Smooth muscle cell (in vitro differentiated cells): ENCODE measurements around the gene MICAL2. TPM values are rescaled to one million over a fixed set of nuclear protein-coding genes. Genes with fewer than 3 reads are reported as not detected.

Experiments
- DNase-seq: peaks from one replicate; lab custom pipeline; 2025; ENCODE audit not compliant: unreplicated experiment; lab: John Stamatoyannopoulos, UW
- H2AFZ ChIP-seq: fragments of 200-600 bp; sonication (generic); 2 replicates; pipeline ENCODE4 v1.6.0; 2016; ENCODE audit warnings: antibody characterized with exemption, low read depth, mild to moderate bottlenecking
- H3F3A ChIP-seq: fragments of 200-600 bp; sonication (generic); 2 replicates; pipeline ENCODE4 v1.6.0; 2017; ENCODE audit warnings: antibody characterized with exemption, low read depth
- H3K27ac ChIP-seq: fragments of 200-600 bp; sonication (generic); 2 replicates; pipeline ENCODE4 v1.5.1; 2016; ENCODE audit warnings: low read depth, mild to moderate bottlenecking
- H3K27me3 ChIP-seq: fragments of 200-600 bp; sonication (generic); 2 replicates; pipeline ENCODE4 v1.6.1; 2016; ENCODE audit warnings: low read depth, mild to moderate bottlenecking
- H3K36me3 ChIP-seq: fragments of 200-600 bp; sonication (generic); 2 replicates; pipeline ENCODE4 v1.5.1; 2016; ENCODE audit warnings: low read depth
- H3K4me1 ChIP-seq: fragments of 200-600 bp; sonication (generic); 2 replicates; pipeline ENCODE4 v1.5.1; 2016; ENCODE audit warnings: low read depth
- H3K4me2 ChIP-seq: fragments of 200-600 bp; sonication (generic); 2 replicates; pipeline ENCODE4 v1.6.0; 2016; ENCODE audit warnings: mild to moderate bottlenecking
- H3K4me3 ChIP-seq: fragments of 200-600 bp; sonication (generic); 2 replicates; pipeline ENCODE4 v1.5.1; 2016; ENCODE audit warnings: mild to moderate bottlenecking
- H3K79me2 ChIP-seq: fragments of 200-600 bp; sonication (generic); 2 replicates; pipeline ENCODE4 v1.6.0; 2016; ENCODE audit warnings: low read depth, mild to moderate bottlenecking
- H3K9ac ChIP-seq: fragments of 200-600 bp; sonication (generic); 2 replicates; pipeline ENCODE4 v1.6.0; 2016; ENCODE audit warnings: low read depth
- H3K9me3 ChIP-seq: fragments of 200-600 bp; sonication (generic); replicated peaks from 2 replicates; pipeline ENCODE4 v1.5.1; 2016; ENCODE audit warnings: low read depth
- H4K20me1 ChIP-seq: fragments of 200-600 bp; sonication (generic); 2 replicates; pipeline ENCODE4 v1.6.0; 2016; ENCODE audit warnings: low read depth
- CTCF ChIP-seq: fragments of 200-600 bp; sonication (generic); IDR thresholded peaks from 2 replicates; pipeline ENCODE4 v1.5.1; 2017; ENCODE audit warnings: borderline replicate concordance, mild to moderate bottlenecking, antibody characterized with exemption; ENCODE audit not compliant: insufficient read depth, poor library complexity, severe bottlenecking
- WGBS: methylation state at CpG from one replicate; pipeline ENCODE4 v1.1.7; 2016; ENCODE audit warnings: low lambda C conversion rate; 5-methylcytosine and 5-hydroxymethylcytosine counted together
- polyA plus RNA-seq: library from polyadenylated mRNA; unstranded; fragments of >200 nt; fragmentation: Nextera tagmentation; extraction: Ambion mirVana; gene quantifications from 2 replicates; pipeline ENCODE4 v1.2.1, GENCODE V29; 2016
- total RNA-seq: library from RNA; depleted of rRNA; stranded (reverse); fragments of >200 nt; gene quantifications from 2 replicates; pipeline ENCODE4 v1.2.3, GENCODE V29; 2014

MICAL2 gene
- total and polyA plus RNA-seq, 2 experiments from 2014 or later = 161 to 287 TPM

GRCh38 chr11:12258451-12258850 lies 148.1 kb downstream of the MICAL2 start:
- no peak overlapping the region for H3K4me3 ChIP-seq
- H3K27me3 ChIP-seq = no peaks in the 10 kb centered on the region
- TF ChIP-seq CTCF = no peak
- peak overlapping the region; percentile 86 for H3K27ac ChIP-seq
- H4K20me1 ChIP-seq = no peaks in the 10 kb centered on the region
- peak overlapping the region; percentile 60 for H3K4me2 ChIP-seq
- H3F3A ChIP-seq = peaks cover 34% of the 10 kb centered on the region
- H3K36me3 ChIP-seq = peaks cover 4% of the 10 kb centered on the region
- peak overlapping the region; percentile 37 for H3K9ac ChIP-seq
- 3% methylated on average over 3 of the region's 3 CpGs for WGBS
- no peak overlapping the region for H2AFZ ChIP-seq
- no peak for DNase-seq
- peaks cover 9% of the 10 kb centered on the region for H3K4me1 ChIP-seq
- H3K9me3 ChIP-seq = no peaks in the 10 kb centered on the region
- no peaks in the 10 kb centered on the region for H3K79me2 ChIP-seq

GRCh38 chr11:12259956-12260355 lies 149.6 kb downstream of the MICAL2 start:
- TF ChIP-seq CTCF = no peak
- Histone ChIP-seq H3K27ac (peak overlapping the region; percentile 62), H3K9ac (no peak overlapping the region), H3F3A (peaks cover 32% of the 10 kb centered on the region), H3K9me3 (no peaks in the 10 kb centered on the region), H4K20me1 (no peaks in the 10 kb centered on the region), H2AFZ (no peak overlapping the region), H3K36me3 (peaks cover 4% of the 10 kb centered on the region), H3K4me2 (no peak overlapping the region), H3K4me3 (no peak overlapping the region), H3K4me1 (peaks cover 9% of the 10 kb centered on the region), H3K27me3 (no peaks in the 10 kb centered on the region), H3K79me2 (no peaks in the 10 kb centered on the region)
- 68% methylated on average over 7 of the region's 7 CpGs for WGBS
- DNase-seq = no peak

GRCh38 chr11:12260731-12261521 lies 150.5 kb downstream of the MICAL2 start:
- H3K27ac ChIP-seq = peak overlapping the region; percentile 62
- H3K9ac ChIP-seq = no peak overlapping the region

More at GRCh38 chr11:12260731-12261521, 150.5 kb downstream of the MICAL2 start:
- no peak overlapping the region for H2AFZ ChIP-seq
- no peaks in the 10 kb centered on the region for H3K27me3 ChIP-seq
- H3K79me2 ChIP-seq = no peaks in the 10 kb centered on the region
- peaks cover 9% of the 10 kb centered on the region for H3K4me1 ChIP-seq
- no peak overlapping the region for H3K4me3 ChIP-seq
- H3F3A ChIP-seq = peaks cover 29% of the 10 kb centered on the region
- DNase-seq = no peak
- H3K4me2 ChIP-seq = no peak overlapping the region
- H4K20me1 ChIP-seq = no peaks in the 10 kb centered on the region
- H3K36me3 ChIP-seq = peaks cover 4% of the 10 kb centered on the region
- no peaks in the 10 kb centered on the region for H3K9me3 ChIP-seq
- WGBS = 82% methylated on average over 8 of the region's 8 CpGs
- TF ChIP-seq CTCF = no peak
